ENCODE results near the gene MAK. TPM values are rescaled to one million over a fixed set of nuclear protein-coding genes. Genes with fewer than 3 reads are reported as not detected.

MAK gene
- total RNA-seq, 2 donors from 2014 or later: 0.18 to 0.35 TPM

- TF ChIP-seq, protein P1, sequence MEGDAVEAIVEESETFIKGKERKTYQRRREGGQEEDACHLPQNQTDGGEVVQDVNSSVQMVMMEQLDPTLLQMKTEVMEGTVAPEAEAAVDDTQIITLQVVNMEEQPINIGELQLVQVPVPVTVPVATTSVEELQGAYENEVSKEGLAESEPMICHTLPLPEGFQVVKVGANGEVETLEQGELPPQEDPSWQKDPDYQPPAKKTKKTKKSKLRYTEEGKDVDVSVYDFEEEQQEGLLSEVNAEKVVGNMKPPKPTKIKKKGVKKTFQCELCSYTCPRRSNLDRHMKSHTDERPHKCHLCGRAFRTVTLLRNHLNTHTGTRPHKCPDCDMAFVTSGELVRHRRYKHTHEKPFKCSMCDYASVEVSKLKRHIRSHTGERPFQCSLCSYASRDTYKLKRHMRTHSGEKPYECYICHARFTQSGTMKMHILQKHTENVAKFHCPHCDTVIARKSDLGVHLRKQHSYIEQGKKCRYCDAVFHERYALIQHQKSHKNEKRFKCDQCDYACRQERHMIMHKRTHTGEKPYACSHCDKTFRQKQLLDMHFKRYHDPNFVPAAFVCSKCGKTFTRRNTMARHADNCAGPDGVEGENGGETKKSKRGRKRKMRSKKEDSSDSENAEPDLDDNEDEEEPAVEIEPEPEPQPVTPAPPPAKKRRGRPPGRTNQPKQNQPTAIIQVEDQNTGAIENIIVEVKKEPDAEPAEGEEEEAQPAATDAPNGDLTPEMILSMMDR (conservative IDR thresholded peaks at IDR 0.05): no peak
- H3K4me3 Mint-ChIP-seq: peak overlapping the region; percentile 66
- H3K36me3 ChIP-seq (ENCODE audit: control insufficient read depth, insufficient read depth, low read length): peaks cover 15% of the 10 kb centered on the region
- peaks cover 33% of the 10 kb centered on the region for H3K9me3 Mint-ChIP-seq
- peak; percentile 78 for DNase-seq
- no peak overlapping the region for H3K27ac Mint-ChIP-seq
- peaks cover 44% of the 10 kb centered on the region for H3K27me3 ChIP-seq (ENCODE audit: control insufficient read depth, insufficient read depth, low read length, poor library complexity, severe bottlenecking)
- peaks cover 13% of the 10 kb centered on the region for H3K4me1 Mint-ChIP-seq
- H3K4me3 ChIP-seq (ENCODE audit: low read length): peak overlapping the region; percentile 83
- H3K9me3 ChIP-seq (ENCODE audit: control insufficient read depth, low read length): peaks cover 35% of the 10 kb centered on the region
- no peaks in the 10 kb centered on the region for H3K4me1 ChIP-seq (ENCODE audit: control insufficient read depth, insufficient read depth, low read length)
- WGBS, 2 experiments (ENCODE audit: insufficient coverage in 1 of 2, insufficient read length in 1 of 2): 2 to 6% methylated on average over 4 to 17 of the region's 20 CpGs
- H3K9ac ChIP-seq (ENCODE audit: extremely low read depth, low read length, poor library complexity, severe bottlenecking): peak overlapping the region; percentile 54
- peaks cover 16% of the 10 kb centered on the region for H3K36me3 Mint-ChIP-seq (ENCODE audit: low read depth)
- H3K27me3 Mint-ChIP-seq (ENCODE audit: insufficient read depth): peaks cover 40% of the 10 kb centered on the region
- no peak overlapping the region for H3K27ac ChIP-seq (ENCODE audit: low read depth, low read length)
Measured at GRCh38 chr6:10837009-10837621, 1.2 kb downstream of the MAK start.

- peaks cover 34% of the 10 kb centered on the region for H3K9me3 Mint-ChIP-seq
- 89 to 93% methylated on average over 7 to 11 of the region's 11 CpGs for WGBS, 2 experiments (ENCODE audit: insufficient coverage in 1 of 2, insufficient read length in 1 of 2)
- peaks cover 15% of the 10 kb centered on the region for H3K36me3 ChIP-seq (ENCODE audit: control insufficient read depth, insufficient read depth, low read length)
- H3K27ac Mint-ChIP-seq: no peak overlapping the region
- H3K27me3 ChIP-seq (ENCODE audit: control insufficient read depth, insufficient read depth, low read length, poor library complexity, severe bottlenecking): peaks cover 23% of the 10 kb centered on the region
- peaks cover 21% of the 10 kb centered on the region for H3K27me3 Mint-ChIP-seq (ENCODE audit: insufficient read depth)
- no peak overlapping the region for H3K4me3 Mint-ChIP-seq
- TF ChIP-seq, protein P1 (conservative IDR thresholded peaks at IDR 0.05): no peak
- peaks cover 18% of the 10 kb centered on the region for H3K36me3 Mint-ChIP-seq (ENCODE audit: low read depth)
- H3K4me1 ChIP-seq (ENCODE audit: control insufficient read depth, insufficient read depth, low read length): no peaks in the 10 kb centered on the region
- H3K4me3 ChIP-seq (ENCODE audit: low read length): no peak overlapping the region
- peaks cover 13% of the 10 kb centered on the region for H3K4me1 Mint-ChIP-seq
- no peak overlapping the region for H3K27ac ChIP-seq (ENCODE audit: low read depth, low read length)
- no peak for DNase-seq
- peaks cover 40% of the 10 kb centered on the region for H3K9me3 ChIP-seq (ENCODE audit: control insufficient read depth, low read length)
- H3K9ac ChIP-seq (ENCODE audit: extremely low read depth, low read length, poor library complexity, severe bottlenecking): no peak overlapping the region
Measured at GRCh38 chr6:10834823-10835222, 3.5 kb downstream of the MAK start.

GRCh38 chr6:10831609-10832008 is 6.7 kb downstream of the MAK start:
- H3K4me3 Mint-ChIP-seq: no peak overlapping the region
- H3K36me3 ChIP-seq (ENCODE audit: control insufficient read depth, insufficient read depth, low read length): peaks cover 29% of the 10 kb centered on the region
- no peak overlapping the region for H3K27ac Mint-ChIP-seq
- peaks cover 12% of the 10 kb centered on the region for H3K27me3 ChIP-seq (ENCODE audit: control insufficient read depth, insufficient read depth, low read length, poor library complexity, severe bottlenecking)
- WGBS, 2 experiments (ENCODE audit: insufficient coverage in 1 of 2, insufficient read length in 1 of 2): 82 to 89% methylated on average over 2 of the region's 2 CpGs
- peaks cover 29% of the 10 kb centered on the region for H3K36me3 Mint-ChIP-seq (ENCODE audit: low read depth)
- no peak overlapping the region for H3K9ac ChIP-seq (ENCODE audit: extremely low read depth, low read length, poor library complexity, severe bottlenecking)
- H3K4me1 Mint-ChIP-seq: peaks cover 5% of the 10 kb centered on the region
- no peak overlapping the region for H3K4me3 ChIP-seq (ENCODE audit: low read length)
- peaks cover 34% of the 10 kb centered on the region for H3K9me3 Mint-ChIP-seq
- H3K27me3 Mint-ChIP-seq (ENCODE audit: insufficient read depth): peaks cover 13% of the 10 kb centered on the region
- TF ChIP-seq, protein P1 (conservative IDR thresholded peaks at IDR 0.05): no peak
- H3K27ac ChIP-seq (ENCODE audit: low read depth, low read length): no peak overlapping the region
- no peak for DNase-seq
- H3K9me3 ChIP-seq (ENCODE audit: control insufficient read depth, low read length): peaks cover 40% of the 10 kb centered on the region
- H3K4me1 ChIP-seq (ENCODE audit: control insufficient read depth, insufficient read depth, low read length): no peaks in the 10 kb centered on the region
